OCI-LY7 (cell line): Measurements from ENCODE around the gene RBP4. TPM values are rescaled to one million over a fixed set of nuclear protein-coding genes. Genes with fewer than 3 reads are reported as not detected.
"Not testable (repeated sequence)": the region's sequence is repeated elsewhere in the genome, so short reads cannot be mapped to it uniquely, and the experiment has no call there.

Experiments
- BruUV-seq: library from RNA; stranded (reverse); fragments of 400-500 nt; replicated peaks from 2 replicates; lab custom pipeline; 2021; lab: Mats Ljungman, UMichigan
- CTCF ChIA-PET: fragments of 300-600 bp; sonication (Branson Sonifier 250); formaldehyde crosslinking; loops from one replicate; lab custom pipeline; 2022; ENCODE audit warnings: antibody characterized with exemption; ENCODE audit not compliant: unreplicated experiment; lab: Charles Lee
- POLR2A ChIA-PET: fragments of 300-600 bp; sonication (Branson Sonifier 250); formaldehyde crosslinking; loops from one replicate; lab custom pipeline; 2022; ENCODE audit warnings: antibody characterized with exemption; lab: Charles Lee
- DNase-seq: peaks from one replicate; pipeline ENCODE4 v3.0.0-alpha.2; 2015; ENCODE audit warnings: low spot score
- H2AFZ ChIP-seq: fragments of 200-600 bp; sonication (generic), shearing (Covaris generic); 2 replicates; pipeline ENCODE4 v1.6.1; 2014; ENCODE audit warnings: mild to moderate bottlenecking, antibody characterized with exemption, low read length, moderate library complexity
- H3K27ac ChIP-seq: fragments of 200-600 bp; sonication (generic); 2 replicates; pipeline ENCODE4 v1.5.1; 2014; ENCODE audit warnings: mixed run types, low read depth, mild to moderate bottlenecking, moderate library complexity, low read length, inconsistent platforms; ENCODE audit not compliant: poor library complexity, severe bottlenecking
- H3K36me3 ChIP-seq: fragments of 200-600 bp; sonication (generic); 2 replicates; pipeline ENCODE4 v1.6.1; 2014; ENCODE audit warnings: mild to moderate bottlenecking, antibody characterized with exemption, low read length, moderate library complexity, mixed read lengths; ENCODE audit not compliant: insufficient read depth
- H3K4me1 ChIP-seq: fragments of 200-600 bp; sonication (generic); 2 replicates; pipeline ENCODE4 v1.5.1; 2014; ENCODE audit warnings: mild to moderate bottlenecking, low read length; ENCODE audit not compliant: insufficient read depth, poor library complexity, severe bottlenecking
- H3K4me2 ChIP-seq: fragments of 200-600 bp; sonication (generic); 2 replicates; pipeline ENCODE4 v1.6.1; 2014; ENCODE audit warnings: mild to moderate bottlenecking, low read length
- H3K4me3 ChIP-seq: fragments of 200-600 bp; sonication (generic); 2 replicates; pipeline ENCODE4 v1.5.1; 2014; ENCODE audit warnings: mild to moderate bottlenecking, low read depth, low read length; ENCODE audit not compliant: poor library complexity, severe bottlenecking
- H3K79me2 ChIP-seq: fragments of 200-600 bp; sonication (generic); 2 replicates; pipeline ENCODE4 v1.6.1; 2016; ENCODE audit warnings: low read depth, mild to moderate bottlenecking, low read length, moderate library complexity, mixed read lengths; ENCODE audit not compliant: insufficient read depth
- H3K9me2 ChIP-seq: fragments of 200-600 bp; sonication (generic); 2 replicates; pipeline ENCODE4 v1.6.1; 2016; ENCODE audit warnings: mild to moderate bottlenecking, low read length, mixed read lengths; ENCODE audit not compliant: insufficient read depth
- H3K9me3 ChIP-seq: fragments of 200-600 bp; sonication (generic); 2 replicates; pipeline ENCODE4 v1.6.1; 2014; ENCODE audit warnings: mild to moderate bottlenecking, mixed run types, low read length, mixed read lengths
- H4K20me1 ChIP-seq: fragments of 200-600 bp; sonication (generic); 2 replicates; pipeline ENCODE4 v1.6.1; 2014; ENCODE audit warnings: mild to moderate bottlenecking, antibody characterized with exemption, low read length, moderate library complexity, mixed read lengths; ENCODE audit not compliant: insufficient read depth
- EZH2phosphoT487 ChIP-seq: fragments of 200-600 bp; sonication (generic); IDR thresholded peaks from 2 replicates; pipeline ENCODE4 v1.6.1; 2018; ENCODE audit warnings: low read depth, borderline replicate concordance, mild to moderate bottlenecking, mixed run types, antibody characterized with exemption, low read length, moderate library complexity, mixed read lengths
- intact Hi-C: fragments of 100-400 bp; cut with micrococcal nuclease; formaldehyde crosslinking; loops from one replicate; pipeline ENCODE4 v1.10.0; 2022; ENCODE audit not compliant: unreplicated experiment
- total RNA-seq, 2 experiments: library from RNA; depleted of rRNA in 1 of 2; stranded (reverse); fragments of >200 nt in 1 of 2; shearing (Covaris generic) in 1 of 2; gene quantifications; 2 replicates each; pipeline ENCODE4 v1.2.3, GENCODE V29; 2014 to 2022
- TF ChIP-seq, protein P1 (sequence below): fragments of 200-600 bp; sonication (generic); conservative IDR thresholded peaks from 2 replicates; pipeline ENCODE4 v1.5.1; 2014; ENCODE audit warnings: mild to moderate bottlenecking, antibody characterized with exemption, low read length, moderate library complexity, mixed read lengths

Gene RBP4
- total RNA-seq, 2 experiments from 2014 or later = not detected

DNA sequence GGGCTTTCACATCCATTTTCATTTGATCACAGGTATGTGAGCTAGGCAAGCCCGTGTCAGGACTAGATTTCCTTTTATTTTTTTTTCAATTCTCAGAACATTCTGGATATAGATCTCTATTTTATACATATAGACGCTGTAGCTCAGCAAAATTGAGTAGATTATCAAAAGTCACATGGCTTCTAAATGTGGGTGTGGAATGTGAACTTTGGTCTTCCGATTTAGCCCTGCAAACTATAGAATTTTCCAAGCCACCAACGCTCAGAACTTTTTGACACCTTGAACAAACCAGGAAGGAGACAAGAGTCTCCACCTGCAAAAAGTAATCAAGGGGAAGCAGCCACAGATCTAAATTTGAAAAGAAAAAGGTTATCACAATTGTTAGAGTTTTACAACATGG, 50.4 kb downstream of the RBP4 start:
- H3K4me3 ChIP-seq = no peak overlapping the region
- DNase-seq = no peak
- no peaks in the 10 kb centered on the region for H3K79me2 ChIP-seq
- BruUV-seq = no TSS peak
- 0 out of 2 replicates have a peak overlapping the region, but pooled peaks have one; percentile 11 for H2AFZ ChIP-seq
- TF ChIP-seq, protein P1, sequence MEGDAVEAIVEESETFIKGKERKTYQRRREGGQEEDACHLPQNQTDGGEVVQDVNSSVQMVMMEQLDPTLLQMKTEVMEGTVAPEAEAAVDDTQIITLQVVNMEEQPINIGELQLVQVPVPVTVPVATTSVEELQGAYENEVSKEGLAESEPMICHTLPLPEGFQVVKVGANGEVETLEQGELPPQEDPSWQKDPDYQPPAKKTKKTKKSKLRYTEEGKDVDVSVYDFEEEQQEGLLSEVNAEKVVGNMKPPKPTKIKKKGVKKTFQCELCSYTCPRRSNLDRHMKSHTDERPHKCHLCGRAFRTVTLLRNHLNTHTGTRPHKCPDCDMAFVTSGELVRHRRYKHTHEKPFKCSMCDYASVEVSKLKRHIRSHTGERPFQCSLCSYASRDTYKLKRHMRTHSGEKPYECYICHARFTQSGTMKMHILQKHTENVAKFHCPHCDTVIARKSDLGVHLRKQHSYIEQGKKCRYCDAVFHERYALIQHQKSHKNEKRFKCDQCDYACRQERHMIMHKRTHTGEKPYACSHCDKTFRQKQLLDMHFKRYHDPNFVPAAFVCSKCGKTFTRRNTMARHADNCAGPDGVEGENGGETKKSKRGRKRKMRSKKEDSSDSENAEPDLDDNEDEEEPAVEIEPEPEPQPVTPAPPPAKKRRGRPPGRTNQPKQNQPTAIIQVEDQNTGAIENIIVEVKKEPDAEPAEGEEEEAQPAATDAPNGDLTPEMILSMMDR = no peak
- H4K20me1 ChIP-seq = no peaks in the 10 kb centered on the region
- CTCF ChIA-PET = no interaction called here
- no peaks in the 10 kb centered on the region for H3K9me2 ChIP-seq
- no peak overlapping the region for H3K27ac ChIP-seq
- POLR2A ChIA-PET = no interaction called here
- no peaks in the 10 kb centered on the region for H3K36me3 ChIP-seq
- no peaks in the 10 kb centered on the region for H3K9me3 ChIP-seq
- intact Hi-C loops = loop anchor here (10.0 kb wide), 1 partner anchor 264 kb away; no protein-coding TSS in a partner anchor
- H3K4me1 ChIP-seq = peaks cover 17% of the 10 kb centered on the region
- H3K4me2 ChIP-seq = no peak overlapping the region

DNA sequence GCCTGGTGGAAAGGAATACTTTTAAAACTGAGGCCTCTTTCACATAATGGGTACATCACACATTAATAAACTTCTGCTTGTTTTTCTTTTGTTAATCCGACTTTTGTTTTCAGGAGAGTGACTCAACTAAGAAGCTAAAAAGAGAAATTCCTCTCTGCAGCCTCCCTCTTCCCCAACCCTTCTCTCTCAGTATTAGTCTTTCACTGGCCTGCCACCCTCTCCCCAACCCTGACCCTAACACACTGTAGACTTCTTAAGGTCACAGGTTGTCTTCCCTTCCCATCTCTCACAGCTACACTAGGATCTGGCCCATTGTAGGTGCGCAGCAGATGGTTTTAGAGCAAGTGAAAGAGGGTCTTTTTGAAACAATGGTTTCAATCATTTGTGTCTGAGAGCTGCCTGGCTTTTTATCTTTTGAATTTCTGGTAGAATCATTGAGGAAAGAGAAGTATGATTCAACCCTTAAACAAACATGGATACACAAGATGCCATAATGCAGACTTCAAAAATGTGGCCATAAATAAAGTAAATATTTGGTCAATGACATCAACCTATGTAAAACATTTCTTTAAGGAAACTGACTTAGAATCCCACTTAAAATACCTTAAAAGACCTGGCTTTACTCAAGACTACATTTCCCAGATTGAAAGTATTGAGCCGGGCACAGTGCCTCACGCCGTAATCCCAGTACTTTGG, 52.5 kb downstream of the RBP4 start:
- Histone ChIP-seq H2AFZ (no peak overlapping the region), H3K9me3 (no peaks in the 10 kb centered on the region), H3K4me1 (peaks cover 9% of the 10 kb centered on the region), H3K79me2 (no peaks in the 10 kb centered on the region), H4K20me1 (no peaks in the 10 kb centered on the region), H3K4me2 (no peak overlapping the region), H3K4me3 (no peak overlapping the region), H3K36me3 (no peaks in the 10 kb centered on the region), H3K27ac (no peak overlapping the region), H3K9me2 (no peaks in the 10 kb centered on the region)
- no peak for TF ChIP-seq EZH2phosphoT487
- TF ChIP-seq, protein P1 = no peak
- intact Hi-C loops = no loop called here
- no peak for DNase-seq
- ChIA-PET POLR2A (interaction anchor here (0.6 kb wide), 1 partner anchor 35 kb away, joined by 4 read pairs; no protein-coding TSS in a partner anchor), CTCF (interaction anchor here (0.6 kb wide), 1 partner anchor 229 kb away, joined by 3 read pairs; no protein-coding TSS in a partner anchor)
- no TSS peak for BruUV-seq

DNA sequence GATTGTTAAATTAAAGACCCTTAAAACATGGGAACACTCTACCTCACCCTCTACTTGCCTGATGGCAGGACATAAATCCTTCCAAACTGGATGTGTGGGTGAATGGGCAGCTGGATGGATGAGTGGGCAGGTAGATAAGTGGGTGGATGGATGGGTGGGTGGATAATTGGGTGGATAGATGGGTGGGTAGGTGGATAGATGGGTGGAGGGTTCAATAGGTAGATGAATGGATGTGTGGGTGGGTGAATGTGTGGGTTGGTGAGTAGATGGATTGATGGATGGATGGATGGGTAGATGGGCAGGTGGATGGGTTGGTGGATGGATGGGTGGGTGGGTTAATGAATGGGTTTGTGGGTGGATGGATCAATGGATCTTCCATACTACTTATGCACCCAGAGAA, 53.5 kb downstream of the RBP4 start:
- Histone ChIP-seq H3K27ac (no peak overlapping the region), H3K4me1 (peaks cover 9% of the 10 kb centered on the region), H3K9me2 (no peaks in the 10 kb centered on the region), H3K4me2 (no peak overlapping the region), H3K36me3 (no peaks in the 10 kb centered on the region), H3K79me2 (no peaks in the 10 kb centered on the region), H3K9me3 (no peaks in the 10 kb centered on the region), H4K20me1 (no peaks in the 10 kb centered on the region), H2AFZ (no peak overlapping the region), H3K4me3 (no peak overlapping the region)
- CTCF ChIA-PET = no interaction called here
- POLR2A ChIA-PET = no interaction called here
- TF ChIP-seq, protein P1 = no peak
- no peak for TF ChIP-seq EZH2phosphoT487
- intact Hi-C loops = no loop called here
- no TSS peak for BruUV-seq
- DNase-seq = no peak

DNA sequence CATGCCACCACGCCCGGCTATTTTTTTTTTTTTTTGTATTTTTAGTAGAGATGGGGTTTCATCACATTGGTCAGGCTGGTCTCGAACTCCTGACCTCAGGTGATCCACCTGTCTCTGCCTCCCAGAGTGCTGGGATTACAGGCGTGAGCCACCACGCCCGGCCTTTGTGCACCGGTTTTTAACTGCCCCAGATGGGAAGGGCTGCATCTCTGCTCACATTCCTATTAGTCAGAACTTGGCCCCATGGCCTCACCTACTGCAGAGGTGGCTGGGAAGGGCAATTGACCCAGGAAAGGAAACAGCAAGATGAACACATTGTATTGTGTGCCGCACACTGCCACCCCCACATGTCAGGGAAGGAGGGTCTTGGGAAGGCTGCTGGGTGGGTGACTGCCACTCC, 54.0 kb downstream of the RBP4 start:
- H3K4me3 ChIP-seq, H3K4me2 ChIP-seq, DNase-seq, H3K27ac ChIP-seq, H3K9me2 ChIP-seq, H3K79me2 ChIP-seq, intact Hi-C loops, H3K36me3 ChIP-seq, BruUV-seq, H4K20me1 ChIP-seq, H2AFZ ChIP-seq, H3K9me3 ChIP-seq, H3K4me1 ChIP-seq, CTCF ChIA-PET: not testable (repeated sequence)
- POLR2A ChIA-PET = interaction anchor here (0.7 kb wide), 1 partner anchor 16 kb away, joined by 3 read pairs; no protein-coding TSS in a partner anchor
